ENCODE results near the gene ALG8. TPM values are rescaled to one million over a fixed set of nuclear protein-coding genes. Genes with fewer than 3 reads are reported as not detected.
"Not testable (repeated sequence)": the region's sequence is repeated elsewhere in the genome, so short reads cannot be mapped to it uniquely, and the experiment has no call there.

ALG8 gene
- total RNA-seq, 1 donor from 2014 or later: 117 TPM

- Histone ChIP-seq H3K79me2 (ENCODE audit: low read depth) (no peaks in the 10 kb centered on the region), H3F3A (ENCODE audit: low read depth) (no peaks in the 10 kb centered on the region), H3K4me2 (no peak overlapping the region), H3K36me3 (no peaks in the 10 kb centered on the region), H3K27me3 (no peaks in the 10 kb centered on the region), H2AFZ (replicated peaks) (no peak overlapping the region), H3K4me3 (no peak overlapping the region), H3K27ac (no peak overlapping the region), H3K9ac (no peak overlapping the region), H3K9me3 (ENCODE audit: low read depth) (no peaks in the 10 kb centered on the region), H4K20me1 (ENCODE audit: low read depth) (no peaks in the 10 kb centered on the region), H3K4me1 (no peaks in the 10 kb centered on the region)
- H3K27ac Mint-ChIP-seq: no peak overlapping the region
- H3K9me3 Mint-ChIP-seq: no peaks in the 10 kb centered on the region
- peaks cover 8% of the 10 kb centered on the region for H3K27me3 Mint-ChIP-seq (ENCODE audit: insufficient read depth, low read depth)
- TF ChIP-seq EZH2phosphoT487 (IDR thresholded peaks at IDR 0.05): no peak
- no peak for TF ChIP-seq CTCF (IDR thresholded peaks at IDR 0.05)
- TF ChIP-seq EZH2 (IDR thresholded peaks at IDR 0.05): no peak
- H3K36me3 Mint-ChIP-seq: no peaks in the 10 kb centered on the region
- no peak overlapping the region for H3K4me3 Mint-ChIP-seq
- DNase-seq (ENCODE audit: low spot score): no peak
- no peaks in the 10 kb centered on the region for H3K4me1 Mint-ChIP-seq
Observed at GRCh38 chr11:78060533-78060932, 78.9 kb downstream of the ALG8 start.

- H4K20me1 ChIP-seq (ENCODE audit: low read depth); H3K4me2 ChIP-seq; H3F3A ChIP-seq (ENCODE audit: low read depth); H2AFZ ChIP-seq (replicated peaks); H3K9me3 ChIP-seq (ENCODE audit: low read depth); H3K36me3 Mint-ChIP-seq; H3K27ac Mint-ChIP-seq; H3K27ac ChIP-seq; H3K9ac ChIP-seq; H3K27me3 Mint-ChIP-seq (ENCODE audit: insufficient read depth, low read depth); H3K4me3 Mint-ChIP-seq; H3K36me3 ChIP-seq; H3K79me2 ChIP-seq (ENCODE audit: low read depth); H3K27me3 ChIP-seq; H3K4me1 ChIP-seq; DNase-seq (ENCODE audit: low spot score); H3K4me3 ChIP-seq; H3K4me1 Mint-ChIP-seq; H3K9me3 Mint-ChIP-seq: not testable (repeated sequence)
Observed at GRCh38 chr11:78059749-78060328, 79.6 kb downstream of the ALG8 start.

- Histone ChIP-seq H3K79me2 (ENCODE audit: low read depth) (no peaks in the 10 kb centered on the region), H4K20me1 (ENCODE audit: low read depth) (no peaks in the 10 kb centered on the region), H3K4me1 (no peaks in the 10 kb centered on the region), H3K9me3 (ENCODE audit: low read depth) (no peaks in the 10 kb centered on the region), H3K27ac (no peak overlapping the region), H2AFZ (replicated peaks) (no peak overlapping the region), H3K27me3 (no peaks in the 10 kb centered on the region), H3F3A (ENCODE audit: low read depth) (no peaks in the 10 kb centered on the region), H3K9ac (no peak overlapping the region), H3K36me3 (no peaks in the 10 kb centered on the region), H3K4me3 (no peak overlapping the region), H3K4me2 (no peak overlapping the region)
- Mint-ChIP-seq H3K27ac (no peak overlapping the region), H3K27me3 (ENCODE audit: insufficient read depth, low read depth) (peaks cover 5% of the 10 kb centered on the region), H3K4me1 (no peaks in the 10 kb centered on the region), H3K36me3 (no peaks in the 10 kb centered on the region), H3K9me3 (no peaks in the 10 kb centered on the region), H3K4me3 (no peak overlapping the region)
- TF ChIP-seq CTCF (IDR thresholded peaks at IDR 0.05) (no peak), EZH2phosphoT487 (IDR thresholded peaks at IDR 0.05) (no peak), EZH2 (IDR thresholded peaks at IDR 0.05) (no peak)
- DNase-seq (ENCODE audit: low spot score): no peak
Observed at GRCh38 chr11:78057462-78058055, 81.9 kb downstream of the ALG8 start.

- Mint-ChIP-seq H3K4me3 (no peak overlapping the region), H3K27me3 (ENCODE audit: insufficient read depth, low read depth) (peaks cover 5% of the 10 kb centered on the region), H3K9me3 (no peaks in the 10 kb centered on the region), H3K36me3 (no peaks in the 10 kb centered on the region), H3K4me1 (no peaks in the 10 kb centered on the region), H3K27ac (no peak overlapping the region)
- no peak overlapping the region for H2AFZ ChIP-seq (replicated peaks)
- H3K4me2 ChIP-seq: no peak overlapping the region
- H3F3A ChIP-seq (ENCODE audit: low read depth): no peaks in the 10 kb centered on the region
- no peaks in the 10 kb centered on the region for H3K79me2 ChIP-seq (ENCODE audit: low read depth)
- TF ChIP-seq CTCF (IDR thresholded peaks at IDR 0.05) (no peak), EZH2 (IDR thresholded peaks at IDR 0.05) (no peak), EZH2phosphoT487 (IDR thresholded peaks at IDR 0.05) (no peak)
- no peak overlapping the region for H3K27ac ChIP-seq
- DNase-seq (ENCODE audit: low spot score): no peak
- H3K9me3 ChIP-seq (ENCODE audit: low read depth): no peaks in the 10 kb centered on the region
- no peak overlapping the region for H3K4me3 ChIP-seq
- no peaks in the 10 kb centered on the region for H3K4me1 ChIP-seq
- H4K20me1 ChIP-seq (ENCODE audit: low read depth): no peaks in the 10 kb centered on the region
- H3K9ac ChIP-seq: no peak overlapping the region
- no peaks in the 10 kb centered on the region for H3K27me3 ChIP-seq
- no peaks in the 10 kb centered on the region for H3K36me3 ChIP-seq
Observed at GRCh38 chr11:78056093-78056492, 83.3 kb downstream of the ALG8 start.
